Skin epidermis (tissue), 12 donors: ENCODE measurements around the gene FGD3.

ENCODE experiments used
- H3K27ac ChIP-seq, 21 experiments: fragments of 200-600 bp; sonication (generic) in 11 of 21; one replicate each; pipeline ENCODE4 v1.5.0; 2020; ENCODE audit warnings: mild to moderate bottlenecking in 3 of 21, inconsistent platforms in 2 of 21, moderate library complexity in 2 of 21
- H3K4me3 ChIP-seq, 7 experiments: fragments of 200-600 bp; sonication (generic) in 2 of 7; one replicate each; pipeline ENCODE4 v1.5.0; 2020; ENCODE audit warnings: inconsistent platforms in 2 of 7, mild to moderate bottlenecking in 2 of 7, moderate library complexity in 1 of 7

Gene FGD3

GRCh38 chr9:92954049-92954861 is 6.9 kb downstream of the FGD3 start:
- peak overlapping the region in 19 of 21 experiments; percentile 14 to 90 (median 68) for H3K27ac ChIP-seq

GRCh38 chr9:92954886-92955285 is 7.6 kb downstream of the FGD3 start:
- Histone ChIP-seq H3K27ac (peak overlapping the region in 15 of 21 experiments; percentile 25 to 90 (median 69)), H3K4me3 (no peak overlapping the region)

More at GRCh38 chr9:92954049-92954861, 6.9 kb downstream of the FGD3 start:
- peak overlapping the region in 1 of 7 experiments; percentile 5 for H3K4me3 ChIP-seq

GRCh38 chr9:92960561-92961290 is 13.4 kb downstream of the FGD3 start:
- Histone ChIP-seq H3K4me3 (no peak overlapping the region), H3K27ac (peak overlapping the region in 10 of 21 experiments; percentile 3 to 100 (median 66))

- Histone ChIP-seq H3K27ac (peak overlapping the region in 12 of 21 experiments; percentile 5 to 100 (median 57)), H3K4me3 (no peak overlapping the region)
Observed at GRCh38 chr9:92961627-92962302, 14.4 kb downstream of the FGD3 start.

- Histone ChIP-seq H3K4me3 (no peak overlapping the region), H3K27ac (peak overlapping the region in 12 of 21 experiments; percentile 5 to 100 (median 57))
Observed at GRCh38 chr9:92962303-92962649, 15.0 kb downstream of the FGD3 start.

- H3K27ac ChIP-seq = peak overlapping the region in 8 of 21 experiments; percentile 31 to 100 (median 98)
- no peak overlapping the region for H3K4me3 ChIP-seq
Observed at GRCh38 chr9:92962846-92963245, 15.5 kb downstream of the FGD3 start.

- peak overlapping the region in 20 of 21 experiments; percentile 63 to 100 (median 88) for H3K27ac ChIP-seq
- peak overlapping the region; percentile 34 to 52 (median 40) for H3K4me3 ChIP-seq
Observed at GRCh38 chr9:92963831-92964606, 16.7 kb downstream of the FGD3 start.

- H3K27ac ChIP-seq = peak overlapping the region; percentile 45 to 100 (median 87)
- peak overlapping the region; percentile 34 to 52 (median 40) for H3K4me3 ChIP-seq
Observed at GRCh38 chr9:92964607-92965060, 17.3 kb downstream of the FGD3 start.

GRCh38 chr9:92965061-92965758 is 17.9 kb downstream of the FGD3 start:
- peak overlapping the region; percentile 45 to 100 (median 87) for H3K27ac ChIP-seq
- peak overlapping the region; percentile 34 to 52 (median 40) for H3K4me3 ChIP-seq

- H3K4me3 ChIP-seq = peak overlapping the region; percentile 34 to 52 (median 40)
Observed at GRCh38 chr9:92965759-92966517, 18.6 kb downstream of the FGD3 start.

GRCh38 chr9:92966518-92966800 is 19.1 kb downstream of the FGD3 start:
- Histone ChIP-seq H3K27ac (peak overlapping the region in 16 of 21 experiments; percentile 40 to 100 (median 90)), H3K4me3 (peak overlapping the region; percentile 6 to 52 (median 40))

More at GRCh38 chr9:92965759-92966517, 18.6 kb downstream of the FGD3 start:
- peak overlapping the region in 18 of 21 experiments; percentile 24 to 100 (median 88) for H3K27ac ChIP-seq

GRCh38 chr9:92968081-92968480 is 20.8 kb downstream of the FGD3 start:
- H3K4me3 ChIP-seq = no peak overlapping the region
- H3K27ac ChIP-seq = peak overlapping the region in 3 of 21 experiments; percentile 10 to 100 (median 50)

GRCh38 chr9:92969516-92970466 is 22.5 kb downstream of the FGD3 start:
- Histone ChIP-seq H3K27ac (peak overlapping the region in 9 of 21 experiments; percentile 18 to 64 (median 24)), H3K4me3 (no peak overlapping the region)

- peak overlapping the region in 2 of 21 experiments; percentile 4 to 25 for H3K27ac ChIP-seq
Observed at GRCh38 chr9:92970467-92970923, 23.2 kb downstream of the FGD3 start.

GRCh38 chr9:92971121-92971520 is 23.8 kb downstream of the FGD3 start:
- no peak overlapping the region for H3K4me3 ChIP-seq
- peak overlapping the region in 3 of 21 experiments; percentile 4 to 30 (median 9) for H3K27ac ChIP-seq

More at GRCh38 chr9:92970467-92970923, 23.2 kb downstream of the FGD3 start:
- no peak overlapping the region for H3K4me3 ChIP-seq

GRCh38 chr9:92971776-92972175 is 24.5 kb downstream of the FGD3 start:
- Histone ChIP-seq H3K4me3 (no peak overlapping the region), H3K27ac (no peak overlapping the region)
